Measurements from ENCODE around the gene TMEM132A.

- TF ChIP-seq ATF3 (CRISPR knock-in tag; conservative IDR thresholded peaks at IDR 0.05) (no peak), ETV6 (CRISPR knock-in tag; IDR thresholded peaks at IDR 0.05) (no peak), CTCF (IDR thresholded peaks at IDR 0.05) (no peak), JUN (CRISPR knock-in tag; IDR thresholded peaks at IDR 0.05) (no peak), NR1H2 (CRISPR knock-in tag; IDR thresholded peaks at IDR 0.05) (no peak), MAX (CRISPR knock-in tag; IDR thresholded peaks at IDR 0.05) (no peak), USF2 (CRISPR knock-in tag; IDR thresholded peaks at IDR 0.05) (no peak), E2F1 (CRISPR knock-in tag; IDR thresholded peaks at IDR 0.05) (no peak), ATF1 (CRISPR knock-in tag; IDR thresholded peaks at IDR 0.05) (no peak), PRDM15 (CRISPR knock-in tag; IDR thresholded peaks at IDR 0.05) (no peak), FOXP4 (CRISPR knock-in tag; IDR thresholded peaks at IDR 0.05) (no peak), NR2C2 (CRISPR knock-in tag; IDR thresholded peaks at IDR 0.05) (no peak), TCF7 (CRISPR knock-in tag; IDR thresholded peaks at IDR 0.05; ENCODE audit: low read depth) (no peak)
Observed at GRCh38 chr11:60914633-60915247, 9.5 kb upstream of the TMEM132A start.
